AG09309 (cell line): Measurements from ENCODE around the gene POMGNT2.

ENCODE experiments used
- DNase-seq: peaks from one replicate; pipeline ENCODE4 v3.0.0-alpha.2; 2010; ENCODE audit warnings: low read depth
- H3K4me3 ChIP-seq: 2 replicates; pipeline ENCODE4 v1.5.1; 2011; ENCODE audit warnings: mild to moderate bottlenecking, low read depth, low read length, moderate library complexity; ENCODE audit not compliant: control insufficient read depth
- CTCF ChIP-seq: IDR thresholded peaks from 2 replicates; pipeline ENCODE4 v1.5.1; 2011; ENCODE audit warnings: mild to moderate bottlenecking, low read depth, low read length, inconsistent platforms; ENCODE audit not compliant: insufficient read depth, control insufficient read depth; ENCODE audit errors: missing control alignments

POMGNT2 gene

GRCh38 chr3:43089081-43089480 is 16.8 kb downstream of the POMGNT2 start:
- no peak for DNase-seq
- H3K4me3 ChIP-seq, result no peak overlapping the region
- no peak for TF ChIP-seq CTCF

- peak; percentile 3 for TF ChIP-seq CTCF
- no peak for DNase-seq
These were observed 18.6 kb downstream of the POMGNT2 start for GRCh38 chr3:43087249-43087776.

GRCh38 chr3:43086460-43087165 is 19.3 kb downstream of the POMGNT2 start:
- TF ChIP-seq CTCF, result no peak
- no peak for DNase-seq
- no peak overlapping the region for H3K4me3 ChIP-seq

More at GRCh38 chr3:43087249-43087776, 18.6 kb downstream of the POMGNT2 start:
- H3K4me3 ChIP-seq, result no peak overlapping the region

GRCh38 chr3:43082457-43082856 is 23.4 kb downstream of the POMGNT2 start:
- no peak for TF ChIP-seq CTCF
- DNase-seq, result no peak
- no peak overlapping the region for H3K4me3 ChIP-seq

GRCh38 chr3:43081796-43082195 is 24.1 kb downstream of the POMGNT2 start:
- no peak for TF ChIP-seq CTCF
- DNase-seq, result no peak
- no peak overlapping the region for H3K4me3 ChIP-seq

- H3K4me3 ChIP-seq, result no peak overlapping the region
- TF ChIP-seq CTCF, result no peak
- DNase-seq, result no peak
These were observed 24.9 kb downstream of the POMGNT2 start for GRCh38 chr3:43080726-43081568.
